Esophagus muscularis mucosa (tissue), 4 donors: ENCODE measurements around the gene CAMK1G. TPM values are rescaled to one million over a fixed set of nuclear protein-coding genes. Genes with fewer than 3 reads are reported as not detected.
A peak's percentile ranks its signal among the peaks of the same experiment; 100 is the strongest.

Source experiments
- DNase-seq: peaks from one replicate; pipeline ENCODE4 v3.0.0-alpha.2; 2017; ENCODE audit errors: extremely low spot score
- H3K27ac ChIP-seq, 4 donors: fragments of 200-600 bp; sonication (generic); replicated peaks in 1 of 4; 1 replicate in 3 of 4; 2 replicates in 1 of 4; pipeline ENCODE4 v1.5.1; 2016 to 2019; ENCODE audit warnings: mild to moderate bottlenecking in 1 of 4
- H3K27me3 ChIP-seq, 4 donors: fragments of 200-600 bp; sonication (generic); one replicate each; pipeline versions ENCODE4 v1.5.1 to v1.6.0; 2016 to 2019
- H3K36me3 ChIP-seq, 4 donors: fragments of 200-600 bp; sonication (generic); one replicate each; pipeline ENCODE4 v1.5.1; 2016 to 2019
- H3K4me1 ChIP-seq, 4 donors: fragments of 200-600 bp; sonication (generic); one replicate each; pipeline ENCODE4 v1.5.1; 2016 to 2019
- H3K4me3 ChIP-seq, 4 donors: fragments of 200-600 bp; sonication (generic); 1 replicate in 2 of 4; 2 replicates in 2 of 4; pipeline ENCODE4 v1.5.1; 2016 to 2019; ENCODE audit warnings: mild to moderate bottlenecking in 4 of 4, moderate library complexity in 1 of 4
- H3K9me3 ChIP-seq, 4 donors: fragments of 200-600 bp; sonication (generic); 1 replicate in 3 of 4; 2 replicates in 1 of 4; pipeline ENCODE4 v1.5.1; 2016 to 2019
- EP300 ChIP-seq: sonication (generic); formaldehyde crosslinking; IDR thresholded peaks from one replicate; pipeline ENCODE4 v1.6.1; 2017; ENCODE audit warnings: antibody characterized with exemption
- POLR2A ChIP-seq: fragments of 450-650 bp; IDR thresholded peaks from one replicate; pipeline ENCODE4 v1.6.1; 2017; ENCODE audit warnings: antibody characterized with exemption, moderate library complexity, mild to moderate bottlenecking, low read depth
- POLR2AphosphoS5 ChIP-seq, 2 donors: sonication (generic); formaldehyde crosslinking; IDR thresholded peaks; one replicate each; pipeline ENCODE4 v1.6.1; 2017; ENCODE audit warnings: antibody characterized with exemption in 2 of 2
- WGBS: methylation state at CpG from one replicate; pipeline ENCODE4 v1.1.5; 2018; 5-methylcytosine and 5-hydroxymethylcytosine counted together
- intact Hi-C: fragments of 100-400 bp; cut with DNase I; formaldehyde crosslinking; loops from one replicate; pipeline ENCODE4 v1.15.1; 2023
- total RNA-seq, 4 donors: library from RNA; depleted of rRNA; stranded (reverse); fragments of >200 nt; gene quantifications; one replicate each; pipeline versions ENCODE4 v1.1.0 to v1.2.1, GENCODE V29; 2016
- TF ChIP-seq, protein P1 (sequence below), 3 experiments: fragments of 200-600 bp in 2 of 3; fragments of 450-650 bp in 1 of 3; sonication (generic) in 2 of 3; IDR thresholded peaks; one replicate each; pipeline ENCODE4 v1.5.1; 2017 to 2019; ENCODE audit warnings: antibody characterized with exemption in 3 of 3, mild to moderate bottlenecking in 2 of 3, moderate library complexity in 1 of 3

The CAMK1G gene
- total RNA-seq, 4 donors from 2014 or later, result 0.13 to 0.83 (median 0.26) TPM

DNA sequence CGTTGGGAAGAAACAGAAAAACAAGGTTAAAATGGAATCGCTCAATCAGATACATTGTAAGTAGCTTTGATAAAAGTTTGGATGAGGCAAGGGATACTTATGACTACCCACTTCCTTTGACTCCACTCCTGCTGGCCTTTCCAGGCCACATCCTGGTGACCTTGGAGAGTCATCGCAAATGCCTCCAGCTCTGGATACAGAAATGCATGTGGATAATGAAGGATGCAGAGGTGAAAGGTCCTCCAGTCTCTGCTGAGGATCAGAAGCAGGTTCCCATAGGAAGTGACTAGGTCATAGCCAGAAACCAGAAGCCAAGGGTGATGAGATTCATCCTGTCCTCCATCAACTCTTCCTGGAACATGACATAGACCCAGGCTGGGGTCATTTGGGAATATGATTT, 6.2 kb upstream of the CAMK1G start:
- Histone ChIP-seq H3K27ac (no peak overlapping the region), H3K4me1 (peaks cover 0 to 4% (median 0%) of the 10 kb centered on the region in 4 donors), H3K4me3 (no peak overlapping the region), H3K27me3 (peaks cover 0 to 32% (median 4%) of the 10 kb centered on the region in 4 donors), H3K36me3 (no peaks in the 10 kb centered on the region), H3K9me3 (no peaks in the 10 kb centered on the region)
- DNase-seq, result no peak
- 59% methylated on average over 3 of the region's 3 CpGs for WGBS
- intact Hi-C loops, result loop anchor here (2.0 kb wide), 2 partner anchors 115 to 169 kb away; no protein-coding TSS in a partner anchor
- no peak for TF ChIP-seq POLR2A
- TF ChIP-seq, protein P1, sequence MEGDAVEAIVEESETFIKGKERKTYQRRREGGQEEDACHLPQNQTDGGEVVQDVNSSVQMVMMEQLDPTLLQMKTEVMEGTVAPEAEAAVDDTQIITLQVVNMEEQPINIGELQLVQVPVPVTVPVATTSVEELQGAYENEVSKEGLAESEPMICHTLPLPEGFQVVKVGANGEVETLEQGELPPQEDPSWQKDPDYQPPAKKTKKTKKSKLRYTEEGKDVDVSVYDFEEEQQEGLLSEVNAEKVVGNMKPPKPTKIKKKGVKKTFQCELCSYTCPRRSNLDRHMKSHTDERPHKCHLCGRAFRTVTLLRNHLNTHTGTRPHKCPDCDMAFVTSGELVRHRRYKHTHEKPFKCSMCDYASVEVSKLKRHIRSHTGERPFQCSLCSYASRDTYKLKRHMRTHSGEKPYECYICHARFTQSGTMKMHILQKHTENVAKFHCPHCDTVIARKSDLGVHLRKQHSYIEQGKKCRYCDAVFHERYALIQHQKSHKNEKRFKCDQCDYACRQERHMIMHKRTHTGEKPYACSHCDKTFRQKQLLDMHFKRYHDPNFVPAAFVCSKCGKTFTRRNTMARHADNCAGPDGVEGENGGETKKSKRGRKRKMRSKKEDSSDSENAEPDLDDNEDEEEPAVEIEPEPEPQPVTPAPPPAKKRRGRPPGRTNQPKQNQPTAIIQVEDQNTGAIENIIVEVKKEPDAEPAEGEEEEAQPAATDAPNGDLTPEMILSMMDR (IDR thresholded peaks at IDR 0.05), result no peak
- TF ChIP-seq POLR2AphosphoS5 (IDR thresholded peaks at IDR 0.05), result no peak
- TF ChIP-seq EP300, result no peak

DNA sequence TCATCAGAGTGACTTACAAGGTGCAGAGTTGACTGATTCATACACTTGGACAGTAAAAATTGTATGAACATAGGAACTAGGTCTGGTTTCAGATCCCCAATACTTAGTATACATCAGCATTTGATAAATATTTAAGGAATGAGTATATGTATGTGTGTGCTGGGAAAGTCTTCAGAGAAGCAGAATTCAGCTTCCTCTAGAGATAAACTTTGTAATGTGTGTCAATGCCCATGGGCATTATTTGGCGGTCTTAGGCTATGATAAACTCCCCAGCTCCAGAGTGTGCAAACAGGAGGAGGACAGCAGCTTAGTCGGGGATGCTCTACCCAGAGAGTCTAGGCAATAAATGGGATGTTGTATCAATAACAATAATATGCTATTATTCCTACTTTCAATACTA, 2.9 kb upstream of the CAMK1G start:
- H3K27me3 ChIP-seq, result peaks cover 0 to 64% (median 18%) of the 10 kb centered on the region in 4 donors
- no peak overlapping the region for H3K27ac ChIP-seq
- TF ChIP-seq POLR2A, result no peak
- WGBS, result 57% methylated on average over 2 of the region's 2 CpGs
- no peaks in the 10 kb centered on the region for H3K36me3 ChIP-seq
- H3K4me3 ChIP-seq, result no peak overlapping the region
- no peak for DNase-seq
- H3K9me3 ChIP-seq, result no peaks in the 10 kb centered on the region
- intact Hi-C loops, result no loop called here
- H3K4me1 ChIP-seq, result peaks cover 3 to 7% (median 5%) of the 10 kb centered on the region in 4 donors

DNA sequence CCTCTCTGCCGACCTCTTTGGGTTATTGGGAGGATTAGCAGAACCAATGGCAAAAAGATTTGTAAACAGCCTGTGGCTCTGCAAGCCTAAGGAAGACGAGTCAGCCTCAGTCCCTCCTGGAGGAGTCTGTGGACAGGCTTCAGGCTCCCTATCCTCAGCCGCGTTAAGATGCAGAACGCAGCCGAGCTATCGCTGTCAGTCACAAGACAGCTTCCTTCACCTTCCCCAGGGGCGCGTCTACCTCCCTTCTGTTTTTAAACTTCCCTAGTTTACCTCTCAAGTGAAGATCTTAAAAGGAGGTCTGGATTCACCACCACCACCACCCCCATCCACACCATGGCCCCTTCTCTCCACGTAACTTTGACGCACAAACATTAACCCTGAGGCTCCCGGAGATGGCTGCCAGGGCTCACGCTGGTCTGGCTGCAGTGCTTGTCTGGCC, 738 bp downstream of the CAMK1G start:
- WGBS, result 51% methylated on average over 13 of the region's 13 CpGs
- Histone ChIP-seq H3K27ac (no peak overlapping the region), H3K27me3 (peaks cover 0 to 85% (median 20%) of the 10 kb centered on the region in 4 donors), H3K9me3 (no peaks in the 10 kb centered on the region), H3K4me1 (peaks cover 8 to 10% (median 9%) of the 10 kb centered on the region in 4 donors), H3K4me3 (no peak overlapping the region), H3K36me3 (no peaks in the 10 kb centered on the region)
- DNase-seq, result no peak
- TF ChIP-seq POLR2AphosphoS5 (IDR thresholded peaks at IDR 0.05) (no peak), POLR2A (no peak), EP300 (no peak)
- TF ChIP-seq, protein P1 (IDR thresholded peaks at IDR 0.05), result no peak
- intact Hi-C loops, result no loop called here

DNA sequence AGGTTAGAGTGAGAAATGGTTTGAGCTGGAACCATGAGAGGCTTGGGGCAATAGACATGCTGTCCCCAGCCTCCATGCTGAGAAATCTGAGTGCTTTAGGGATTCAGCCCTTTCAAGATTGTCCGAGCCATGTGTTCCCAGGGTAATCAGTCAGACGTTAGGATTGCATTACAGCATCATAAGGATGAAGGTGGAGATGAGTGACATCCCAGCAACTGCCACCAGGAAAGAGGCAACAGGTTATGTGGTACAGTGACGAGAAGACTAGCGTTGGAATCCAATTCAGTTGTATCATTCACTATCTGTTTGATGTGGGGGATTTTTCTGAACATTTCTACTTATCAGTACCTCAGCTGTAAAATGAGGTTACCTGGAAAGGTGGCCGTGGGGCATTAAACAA, 1.7 kb downstream of the CAMK1G start:
- H3K4me1 ChIP-seq, result peaks cover 8 to 10% (median 9%) of the 10 kb centered on the region in 4 donors
- 41% methylated on average over 5 of the region's 5 CpGs for WGBS
- peaks cover 0 to 78% (median 20%) of the 10 kb centered on the region in 4 donors for H3K27me3 ChIP-seq
- intact Hi-C loops, result no loop called here
- TF ChIP-seq EP300, result no peak
- no peak for TF ChIP-seq POLR2AphosphoS5 (IDR thresholded peaks at IDR 0.05)
- no peak for TF ChIP-seq POLR2A
- TF ChIP-seq, protein P1 (IDR thresholded peaks at IDR 0.05), result no peak
- no peak overlapping the region for H3K4me3 ChIP-seq
- no peaks in the 10 kb centered on the region for H3K9me3 ChIP-seq
- no peak for DNase-seq
- H3K27ac ChIP-seq, result no peak overlapping the region
- no peaks in the 10 kb centered on the region for H3K36me3 ChIP-seq

DNA sequence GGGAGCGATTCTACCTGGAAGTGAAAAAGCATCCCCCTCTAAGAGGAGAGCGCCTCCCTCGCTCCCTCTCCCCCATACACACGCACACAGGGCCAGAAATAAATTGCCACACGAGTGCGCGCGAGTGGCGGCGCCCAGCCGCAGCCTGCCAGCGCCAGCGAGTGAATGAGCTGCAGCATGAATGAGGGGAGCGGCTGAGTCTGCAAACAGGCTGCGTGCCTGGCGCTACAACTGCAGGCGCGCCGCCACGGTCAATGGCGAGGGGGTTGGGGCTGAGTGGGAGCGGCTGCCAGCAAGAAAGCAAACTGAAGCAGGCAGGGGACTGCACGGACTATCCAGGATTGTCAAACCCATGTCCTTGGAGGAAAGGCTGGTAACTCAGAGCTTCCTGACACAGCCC, 2.2 kb downstream of the CAMK1G start:
- no peaks in the 10 kb centered on the region for H3K36me3 ChIP-seq
- WGBS, result 5% methylated on average over 21 of the region's 23 CpGs
- no peak overlapping the region for H3K27ac ChIP-seq
- H3K4me1 ChIP-seq, result peaks cover 8 to 10% (median 9%) of the 10 kb centered on the region in 4 donors
- intact Hi-C loops, result no loop called here
- peak overlapping the region in 1 of 4 donors; percentile 24 for H3K4me3 ChIP-seq
- peaks cover 0 to 73% (median 20%) of the 10 kb centered on the region in 4 donors for H3K27me3 ChIP-seq
- TF ChIP-seq POLR2AphosphoS5 (IDR thresholded peaks at IDR 0.05) (no peak), EP300 (no peak), POLR2A (no peak)
- TF ChIP-seq, protein P1 (IDR thresholded peaks at IDR 0.05), result no peak
- DNase-seq, result no peak
- no peaks in the 10 kb centered on the region for H3K9me3 ChIP-seq
